Esophagus muscularis mucosa (tissue), 3 donors: ENCODE results near the gene ATP7B.

Source experiments
- CTCF ChIP-seq, 3 experiments: fragments of 200-600 bp in 2 of 3; fragments of 450-650 bp in 1 of 3; sonication (generic) in 2 of 3; IDR thresholded peaks; one replicate each; pipeline ENCODE4 v1.5.1; 2017 to 2019; ENCODE audit warnings: antibody characterized with exemption in 3 of 3, mild to moderate bottlenecking in 2 of 3, moderate library complexity in 1 of 3
- EP300 ChIP-seq: sonication (generic); formaldehyde crosslinking; IDR thresholded peaks from one replicate; pipeline ENCODE4 v1.6.1; 2017; ENCODE audit warnings: antibody characterized with exemption

GRCh38 chr13:52051400-52051799 lies 40.1 kb upstream of the ATP7B start:
- TF ChIP-seq CTCF (IDR thresholded peaks at IDR 0.05) (no peak), EP300 (no peak)
